ENCODE measurements around the gene PARD6G.
"Not testable (repeated sequence)": the region's sequence is repeated elsewhere in the genome, so short reads cannot be mapped to it uniquely, and the experiment has no call there.

The PARD6G gene

DNA sequence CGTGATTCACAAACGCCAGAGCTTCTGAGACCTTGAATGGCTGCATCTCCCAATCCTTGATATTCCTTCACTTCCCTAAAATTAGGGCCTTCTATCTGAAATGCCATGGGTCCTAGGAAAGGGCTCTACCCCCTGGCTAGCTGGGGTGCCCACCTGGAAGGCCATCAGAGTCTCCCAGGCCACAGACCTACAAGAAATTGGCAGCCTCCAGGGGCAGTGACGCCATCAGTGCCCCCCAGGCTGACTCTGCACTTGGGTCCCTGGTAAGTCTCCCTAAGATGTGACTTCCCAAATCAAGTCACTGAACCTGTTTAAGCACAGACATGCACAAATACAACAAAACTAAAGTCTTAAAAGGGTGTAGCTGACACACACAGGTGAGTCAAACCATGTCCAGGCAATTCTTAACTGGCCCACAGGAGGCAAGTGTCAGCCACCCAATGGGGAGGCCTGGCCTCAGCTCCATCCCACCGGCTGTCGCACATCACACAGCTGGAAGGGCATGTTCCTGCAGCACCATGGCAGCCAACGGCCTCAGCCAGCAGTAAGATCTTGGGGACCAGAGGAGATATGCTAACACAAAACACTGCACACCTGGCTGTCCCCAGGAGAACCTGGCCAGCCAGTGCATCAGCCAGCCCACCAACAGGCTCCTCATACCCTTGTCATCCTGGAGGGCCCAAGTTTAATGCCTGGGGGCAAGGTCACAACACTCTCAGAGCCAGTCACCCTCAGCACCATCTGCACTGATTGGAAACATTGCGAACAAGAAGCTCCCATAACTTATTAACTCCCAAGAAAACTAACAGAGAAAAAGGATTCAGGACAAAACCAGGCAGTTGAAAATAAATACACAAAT is 5.2 kb downstream of the PARD6G start:
- no peak for DNase-seq (ENCODE audit: low read depth)

DNA sequence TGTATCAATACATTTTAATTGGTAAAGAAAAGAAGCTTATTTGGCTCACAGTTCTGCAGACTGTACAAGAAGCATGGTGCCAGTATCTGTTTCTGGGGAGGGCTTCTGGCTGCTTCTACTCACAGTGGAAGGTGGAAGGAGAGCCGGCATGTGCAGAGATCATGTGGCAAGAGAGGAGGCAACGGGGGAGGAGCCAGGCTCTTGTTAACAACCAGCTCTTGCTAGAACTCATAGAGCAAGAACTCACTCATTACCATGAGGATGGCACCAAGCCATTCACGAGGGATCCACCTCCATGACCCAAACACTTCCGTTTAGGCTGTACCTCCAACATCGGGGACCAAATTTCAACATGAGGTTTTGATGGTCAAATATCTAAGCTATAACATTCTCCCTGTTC is 7.5 kb downstream of the PARD6G start:
- DNase-seq (ENCODE audit: low read depth), result no peak

GRCh38 chr18:80238651-80239260 is 8.6 kb downstream of the PARD6G start:
- no peak for DNase-seq (ENCODE audit: low read depth)

DNA sequence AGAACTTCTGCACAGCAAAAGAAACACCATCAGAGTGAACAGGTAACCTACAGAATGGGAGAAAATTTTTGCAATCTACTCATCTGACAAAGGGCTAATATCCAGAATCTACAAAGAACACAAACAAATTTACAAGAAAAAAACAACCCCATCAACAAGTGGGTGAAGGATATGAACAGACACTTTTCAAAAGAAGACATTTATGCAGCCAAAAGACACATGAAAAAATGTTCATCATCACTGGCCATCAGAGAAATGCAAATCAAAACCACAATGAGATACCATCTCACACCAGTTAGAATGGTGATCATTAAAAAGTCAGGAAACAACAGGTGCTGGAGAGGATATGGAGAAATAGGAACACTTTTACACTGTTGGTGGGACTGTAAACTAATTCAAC is 9.8 kb downstream of the PARD6G start:
- DNase-seq (ENCODE audit: low read depth), result not testable (repeated sequence)

DNA sequence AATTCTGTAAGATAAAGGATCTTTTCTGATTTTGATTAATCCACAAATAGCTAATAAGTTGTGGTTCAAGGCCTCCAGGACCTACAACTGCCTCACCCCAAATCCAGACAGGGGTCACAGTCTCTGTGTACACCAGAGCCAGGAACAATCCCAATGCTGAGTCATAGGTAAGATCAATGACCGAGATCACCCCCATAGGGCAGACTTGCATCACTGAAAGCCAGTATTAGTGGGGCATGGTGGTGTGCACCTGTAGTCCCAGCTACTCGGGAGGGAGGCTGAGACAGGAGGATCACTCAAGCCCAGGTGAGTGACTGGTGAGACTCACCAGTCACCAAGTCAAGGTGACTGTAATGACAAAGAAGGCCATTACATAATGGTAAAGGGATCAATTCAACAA is 12.9 kb downstream of the PARD6G start:
- DNase-seq (ENCODE audit: low read depth), result no peak

GRCh38 chr18:80233899-80234298 is 13.4 kb downstream of the PARD6G start:
- DNase-seq (ENCODE audit: low read depth), result no peak

DNA sequence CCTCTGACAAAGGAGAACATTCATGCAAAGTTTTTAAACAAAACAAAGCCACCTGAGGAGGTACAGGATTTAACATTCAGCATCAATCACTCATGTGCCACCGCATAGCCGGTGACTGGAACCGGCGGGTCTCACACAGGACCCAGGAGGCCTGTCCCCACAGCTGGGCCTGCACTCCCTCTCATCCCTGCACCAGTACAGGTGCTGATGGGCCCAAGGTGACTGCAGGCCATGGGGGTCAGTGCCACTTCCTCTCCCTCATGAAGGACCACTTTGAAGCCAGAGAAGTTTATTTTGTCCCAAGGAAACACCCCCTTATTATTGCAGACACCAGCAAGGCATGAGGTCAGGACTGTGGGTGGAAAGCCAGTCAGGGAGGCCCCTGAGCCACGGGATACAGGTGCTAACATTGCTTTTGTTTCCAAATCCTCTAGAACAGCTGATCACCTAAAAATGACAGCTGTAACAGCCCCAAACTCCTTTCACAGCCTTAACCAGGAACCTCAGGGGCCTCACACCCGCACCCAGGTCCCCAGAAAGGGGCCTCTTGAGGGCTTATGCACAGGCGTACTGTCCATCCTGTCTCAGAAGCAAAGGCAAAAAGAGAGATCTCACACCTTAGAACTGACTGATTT is 14.0 kb downstream of the PARD6G start:
- no peak for DNase-seq (ENCODE audit: low read depth)

- DNase-seq (ENCODE audit: low read depth), result no peak
Measured at GRCh38 chr18:80232710-80233109, 14.6 kb downstream of the PARD6G start.

GRCh38 chr18:80232030-80232429 is 15.3 kb downstream of the PARD6G start:
- no peak for DNase-seq (ENCODE audit: low read depth)

DNA sequence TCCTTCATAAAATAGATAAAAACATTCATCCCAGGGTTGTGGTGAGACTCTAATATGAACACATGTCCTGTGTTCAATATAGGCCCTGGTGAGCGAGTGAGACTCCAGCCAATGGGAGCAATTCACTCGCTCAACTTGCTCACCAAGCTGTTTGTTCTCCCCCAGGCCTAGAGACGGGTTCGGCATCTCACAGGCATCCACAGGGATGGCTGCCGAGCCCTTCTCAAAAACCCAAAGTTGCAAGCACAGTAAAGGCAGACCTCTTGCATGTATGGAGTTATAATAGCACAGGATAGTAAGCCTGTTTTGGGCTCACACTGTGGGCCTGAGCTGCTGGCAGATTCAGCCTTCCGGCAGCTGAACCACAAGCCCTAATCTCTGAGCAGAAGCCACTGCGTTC is 15.7 kb downstream of the PARD6G start:
- DNase-seq (ENCODE audit: low read depth), result no peak

GRCh38 chr18:80231151-80231550 is 16.2 kb downstream of the PARD6G start:
- DNase-seq (ENCODE audit: low read depth), result no peak

DNA sequence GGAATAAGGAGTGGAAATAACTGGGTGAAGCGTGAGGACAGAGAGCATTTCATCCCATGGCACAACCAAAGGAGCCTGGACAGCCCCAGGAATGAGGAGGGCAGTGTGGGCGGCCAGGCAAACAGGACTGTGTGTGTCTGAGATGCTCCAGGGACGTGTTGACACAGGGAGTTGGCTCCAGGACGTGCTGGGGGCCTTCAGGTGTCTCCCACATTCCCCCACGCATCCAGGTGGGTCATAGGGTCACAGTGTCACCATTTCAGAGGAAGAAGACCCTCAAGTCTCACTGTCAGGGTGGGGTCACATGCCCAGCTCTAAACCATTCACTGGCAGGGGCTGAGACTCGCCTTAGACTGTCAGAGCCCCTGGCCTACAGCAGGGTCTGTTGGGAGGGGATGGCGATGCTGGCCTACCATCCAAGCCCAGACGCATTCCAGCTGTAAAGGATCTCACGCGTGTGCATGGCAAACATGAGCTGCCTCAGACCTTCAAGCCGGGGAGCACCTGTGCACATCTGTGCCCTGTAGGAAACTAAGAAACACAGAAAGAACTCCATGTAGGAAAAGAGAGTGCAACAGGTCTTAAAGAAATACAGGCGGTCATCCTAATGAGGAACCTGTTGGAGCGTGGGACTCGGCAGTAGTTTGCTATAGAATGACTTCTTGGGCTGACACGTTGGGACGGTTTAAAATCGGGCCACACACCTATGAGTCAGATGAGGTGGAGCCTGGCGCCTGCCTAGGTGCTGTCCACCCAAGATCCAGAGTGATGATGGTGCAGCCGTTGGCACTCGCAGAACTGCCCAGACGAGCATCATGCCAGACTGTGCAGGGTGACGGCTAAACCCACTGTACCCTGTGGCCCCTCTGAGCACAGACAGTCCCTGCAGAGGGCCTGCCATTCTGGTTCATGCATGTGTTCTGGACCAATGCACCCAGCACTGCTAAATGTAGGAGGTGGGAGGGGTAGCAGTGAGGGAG is 17.3 kb downstream of the PARD6G start:
- DNase-seq (ENCODE audit: low read depth), result no peak

- no peak for DNase-seq (ENCODE audit: low read depth)
Measured at GRCh38 chr18:80229363-80229762, 18.0 kb downstream of the PARD6G start.

DNA sequence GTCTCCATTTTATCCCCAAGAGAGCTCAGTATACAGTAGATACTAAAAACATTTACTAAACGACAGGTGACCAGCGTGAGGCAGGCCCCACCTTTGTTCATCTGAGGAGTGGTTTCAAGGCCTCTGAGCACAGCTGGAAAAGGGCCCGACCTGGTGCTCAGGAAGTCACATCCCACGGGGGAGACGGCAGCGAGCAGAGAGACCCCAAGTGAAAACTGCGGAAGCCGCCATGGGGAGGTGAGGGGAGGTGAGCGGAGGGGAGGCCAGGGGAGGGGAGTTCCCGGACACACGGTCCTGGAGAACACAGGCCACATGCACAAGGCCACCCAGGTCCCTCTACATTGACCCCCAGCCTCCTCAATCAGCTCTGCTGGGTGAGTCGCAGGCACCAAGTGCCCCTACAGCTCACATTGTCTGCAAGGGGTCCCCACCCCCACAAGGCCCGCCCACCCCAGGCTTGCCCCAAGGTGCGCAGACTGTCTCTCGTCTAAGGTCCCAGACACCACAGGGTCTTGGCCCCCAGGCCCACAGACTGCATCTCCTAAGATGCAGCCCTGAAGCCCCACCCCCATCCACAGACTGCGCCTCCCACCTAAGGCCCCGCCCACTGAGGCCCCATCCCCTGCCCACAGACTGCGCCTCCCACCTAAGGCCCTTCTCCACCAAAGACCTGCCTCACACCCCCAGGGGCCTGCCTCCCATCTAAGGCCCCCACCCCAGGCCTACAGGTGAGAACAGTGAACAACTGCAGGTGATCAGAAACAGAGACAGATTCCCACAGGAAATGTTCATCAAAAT is 19.1 kb downstream of the PARD6G start:
- DNase-seq (ENCODE audit: low read depth), result no peak

DNA sequence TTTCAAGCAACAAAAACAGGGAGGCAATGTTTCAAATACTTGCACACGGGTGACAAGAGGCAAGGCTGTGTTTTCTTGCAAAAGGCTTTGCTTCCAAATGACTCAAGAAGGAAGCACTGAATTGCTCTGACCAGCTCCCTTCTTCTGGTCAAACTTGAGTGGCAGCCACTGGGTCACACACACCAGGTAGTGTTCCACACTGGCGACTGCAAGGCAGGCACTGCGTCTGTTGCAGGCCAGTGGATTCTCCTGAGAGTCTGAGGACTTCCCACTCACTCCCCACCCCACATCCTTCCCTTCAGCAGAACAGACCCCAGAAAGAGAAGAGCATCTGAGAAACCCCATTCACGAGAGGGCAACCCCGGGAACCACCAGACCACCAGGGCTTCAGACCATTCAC is 19.8 kb downstream of the PARD6G start:
- DNase-seq (ENCODE audit: low read depth), result no peak

DNA sequence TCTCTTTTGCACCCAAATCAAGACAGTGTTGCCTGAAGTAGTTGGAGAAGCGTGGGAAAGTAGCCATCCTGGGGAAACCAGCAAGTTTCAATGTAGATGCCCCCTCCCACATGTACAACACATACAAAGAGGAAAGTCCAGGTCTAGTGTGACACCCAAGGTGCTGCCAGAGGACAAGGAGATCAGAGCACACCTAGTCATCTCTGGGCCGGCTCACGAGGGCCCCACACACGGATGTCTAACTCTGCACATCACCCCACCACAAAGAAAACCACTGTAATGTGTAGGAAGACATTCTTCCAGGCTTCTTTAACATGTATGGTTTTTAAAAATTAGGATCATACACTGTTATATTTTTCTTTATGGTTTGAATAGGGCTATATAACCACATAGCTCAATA is 21.6 kb downstream of the PARD6G start:
- DNase-seq (ENCODE audit: low read depth), result no peak

- no peak for DNase-seq (ENCODE audit: low read depth)
Measured at GRCh38 chr18:80223581-80224148, 23.6 kb downstream of the PARD6G start.

- DNase-seq (ENCODE audit: low read depth), result not testable (repeated sequence)
Measured at GRCh38 chr18:80219488-80219887, 27.8 kb downstream of the PARD6G start.

GRCh38 chr18:80218341-80219227 is 28.7 kb downstream of the PARD6G start:
- DNase-seq (ENCODE audit: low read depth), result no peak

DNA sequence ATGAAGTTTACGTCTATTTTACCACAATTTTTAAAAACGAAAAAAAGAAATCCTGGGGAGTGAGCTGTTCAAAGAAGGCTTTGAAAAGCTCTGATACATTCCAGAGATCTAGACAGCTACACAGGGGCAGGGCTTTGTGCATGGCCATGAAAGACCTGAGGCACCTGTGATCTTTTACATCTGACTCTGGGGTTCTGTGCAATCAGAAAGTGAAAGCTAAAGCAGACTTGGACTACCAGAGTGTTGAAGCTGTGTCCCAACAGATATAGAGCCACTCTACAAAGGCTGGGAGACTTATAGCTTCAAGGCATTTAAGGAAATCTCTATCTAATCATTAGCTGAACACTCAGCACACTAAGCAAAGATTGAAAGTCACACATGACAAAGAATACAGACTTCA is 34.1 kb downstream of the PARD6G start:
- no peak for DNase-seq (ENCODE audit: low read depth)

Data from stimulated activated CD8-positive, alpha-beta memory T cell treated with anti-CD3 and anti-CD28 coated beads, Interleukin-12 subunit alpha, Interleukin-12 subunit beta, amount 100 ng/mL, for 4 hours (primary cell).